Ishikawa (cell line): ENCODE measurements around the gene TMEM119.

ENCODE experiments used
- CEBPB ChIP-seq: IDR thresholded peaks from 2 replicates; pipeline ENCODE4 v1.6.1; 2012
- CREB1 ChIP-seq: IDR thresholded peaks from 2 replicates; pipeline ENCODE4 v1.6.1; 2012; ENCODE audit warnings: low read depth
- EGR1 ChIP-seq: IDR thresholded peaks from 2 replicates; pipeline ENCODE4 v1.6.1; 2012
- EP300 ChIP-seq: IDR thresholded peaks from 2 replicates; pipeline ENCODE4 v1.6.1; 2012; ENCODE audit warnings: borderline replicate concordance
- FOXM1 ChIP-seq: IDR thresholded peaks from 2 replicates; pipeline ENCODE4 v1.6.1; 2012; ENCODE audit warnings: low read depth, borderline replicate concordance
- NFIC ChIP-seq: IDR thresholded peaks from 2 replicates; pipeline ENCODE4 v1.6.1; 2012
- RAD21 ChIP-seq: IDR thresholded peaks from 2 replicates; pipeline ENCODE4 v1.6.1; 2012; ENCODE audit warnings: low read depth
- TAF1 ChIP-seq: IDR thresholded peaks from 2 replicates; pipeline ENCODE4 v1.6.1; 2012; ENCODE audit warnings: low read depth, mild to moderate bottlenecking
- TCF12 ChIP-seq: IDR thresholded peaks from 2 replicates; pipeline ENCODE4 v1.6.1; 2012; ENCODE audit warnings: low read depth
- TEAD4 ChIP-seq: IDR thresholded peaks from 2 replicates; pipeline ENCODE4 v1.6.1; 2012
- YY1 ChIP-seq: IDR thresholded peaks from 2 replicates; pipeline ENCODE4 v1.6.1; 2012; ENCODE audit warnings: low read depth
- ZBTB7A ChIP-seq: IDR thresholded peaks from 2 replicates; pipeline ENCODE4 v1.6.1; 2012; ENCODE audit warnings: low read depth
- TF ChIP-seq, protein P1 (sequence below): IDR thresholded peaks from 2 replicates; pipeline ENCODE4 v1.6.1; 2012; ENCODE audit warnings: low read depth, mild to moderate bottlenecking
- TF ChIP-seq, protein P2 (sequence below): IDR thresholded peaks from 2 replicates; pipeline ENCODE4 v1.6.1; 2012
- TF ChIP-seq, protein P3 (sequence below): IDR thresholded peaks from 2 replicates; pipeline ENCODE4 v1.6.1; 2012

Gene TMEM119

DNA sequence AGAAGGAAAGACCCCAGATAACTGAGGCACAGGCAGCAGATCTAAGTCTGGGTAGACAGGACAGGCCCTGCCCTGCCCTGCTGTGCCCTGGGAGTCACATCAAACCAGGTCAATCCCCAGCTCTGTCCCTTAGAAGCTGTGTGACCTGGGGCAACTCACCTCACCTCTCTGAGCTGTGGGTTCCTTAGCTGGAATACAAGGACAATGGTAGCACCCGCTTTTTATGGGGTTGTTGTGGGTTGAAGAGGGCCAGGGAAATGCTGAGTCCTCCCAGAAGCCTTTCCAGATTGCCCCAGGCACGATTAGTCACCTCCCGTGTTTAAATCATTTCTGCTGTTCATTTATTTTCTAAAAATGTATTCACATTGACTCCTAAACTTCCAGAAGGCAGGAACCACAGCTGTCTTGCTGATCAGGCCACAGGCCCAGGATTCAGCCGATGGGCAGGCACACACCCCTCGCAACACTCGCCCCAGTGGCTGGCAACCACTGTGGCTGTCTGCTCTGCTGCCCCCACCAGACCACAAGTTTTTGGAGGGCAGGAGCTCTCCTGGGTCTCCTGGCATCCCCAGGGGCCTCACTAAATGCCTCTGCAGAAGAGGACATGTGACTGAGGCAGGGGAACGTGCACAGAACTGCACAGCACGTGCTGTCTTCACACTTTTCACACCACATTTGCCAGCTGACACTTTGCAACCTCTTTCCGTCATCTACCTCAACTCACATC, 32.8 kb upstream of the TMEM119 start:
- TF ChIP-seq NFIC: no peak

DNA sequence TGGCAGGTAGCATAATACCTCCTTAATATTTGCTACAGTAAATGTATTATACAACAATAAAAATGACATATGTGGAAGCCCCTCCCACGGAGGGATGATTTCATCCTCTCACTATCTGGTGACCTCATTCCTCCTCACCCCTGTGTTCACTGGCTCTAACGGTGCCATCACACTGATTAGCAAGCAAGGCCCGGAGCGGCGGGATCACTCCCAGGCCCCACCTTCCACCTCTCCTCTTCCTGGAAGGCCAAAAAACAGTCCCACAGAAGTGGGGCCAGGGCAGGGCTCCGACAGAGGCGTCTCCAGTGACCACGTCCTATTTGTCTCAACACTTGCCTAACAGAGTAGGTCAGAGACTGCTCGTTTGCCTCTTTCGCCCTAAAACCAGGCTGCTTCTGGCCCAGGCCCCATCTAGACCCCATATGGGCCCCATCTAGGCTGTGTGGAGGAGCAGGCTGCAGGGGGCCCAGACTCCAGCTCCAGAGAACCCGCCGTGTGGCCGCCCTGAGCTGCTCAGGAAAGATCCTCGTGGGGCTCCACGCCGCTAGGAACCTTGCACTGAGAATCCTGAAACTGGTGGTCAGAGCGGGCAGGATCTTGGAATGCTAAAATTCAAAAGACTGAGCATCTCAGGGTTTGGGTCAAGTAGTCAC, 32.1 kb upstream of the TMEM119 start:
- TF ChIP-seq, protein P1, sequence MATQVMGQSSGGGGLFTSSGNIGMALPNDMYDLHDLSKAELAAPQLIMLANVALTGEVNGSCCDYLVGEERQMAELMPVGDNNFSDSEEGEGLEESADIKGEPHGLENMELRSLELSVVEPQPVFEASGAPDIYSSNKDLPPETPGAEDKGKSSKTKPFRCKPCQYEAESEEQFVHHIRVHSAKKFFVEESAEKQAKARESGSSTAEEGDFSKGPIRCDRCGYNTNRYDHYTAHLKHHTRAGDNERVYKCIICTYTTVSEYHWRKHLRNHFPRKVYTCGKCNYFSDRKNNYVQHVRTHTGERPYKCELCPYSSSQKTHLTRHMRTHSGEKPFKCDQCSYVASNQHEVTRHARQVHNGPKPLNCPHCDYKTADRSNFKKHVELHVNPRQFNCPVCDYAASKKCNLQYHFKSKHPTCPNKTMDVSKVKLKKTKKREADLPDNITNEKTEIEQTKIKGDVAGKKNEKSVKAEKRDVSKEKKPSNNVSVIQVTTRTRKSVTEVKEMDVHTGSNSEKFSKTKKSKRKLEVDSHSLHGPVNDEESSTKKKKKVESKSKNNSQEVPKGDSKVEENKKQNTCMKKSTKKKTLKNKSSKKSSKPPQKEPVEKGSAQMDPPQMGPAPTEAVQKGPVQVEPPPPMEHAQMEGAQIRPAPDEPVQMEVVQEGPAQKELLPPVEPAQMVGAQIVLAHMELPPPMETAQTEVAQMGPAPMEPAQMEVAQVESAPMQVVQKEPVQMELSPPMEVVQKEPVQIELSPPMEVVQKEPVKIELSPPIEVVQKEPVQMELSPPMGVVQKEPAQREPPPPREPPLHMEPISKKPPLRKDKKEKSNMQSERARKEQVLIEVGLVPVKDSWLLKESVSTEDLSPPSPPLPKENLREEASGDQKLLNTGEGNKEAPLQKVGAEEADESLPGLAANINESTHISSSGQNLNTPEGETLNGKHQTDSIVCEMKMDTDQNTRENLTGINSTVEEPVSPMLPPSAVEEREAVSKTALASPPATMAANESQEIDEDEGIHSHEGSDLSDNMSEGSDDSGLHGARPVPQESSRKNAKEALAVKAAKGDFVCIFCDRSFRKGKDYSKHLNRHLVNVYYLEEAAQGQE: no peak
- no peak for TF ChIP-seq CREB1
- no peak for TF ChIP-seq CEBPB
- TF ChIP-seq, protein P2, sequence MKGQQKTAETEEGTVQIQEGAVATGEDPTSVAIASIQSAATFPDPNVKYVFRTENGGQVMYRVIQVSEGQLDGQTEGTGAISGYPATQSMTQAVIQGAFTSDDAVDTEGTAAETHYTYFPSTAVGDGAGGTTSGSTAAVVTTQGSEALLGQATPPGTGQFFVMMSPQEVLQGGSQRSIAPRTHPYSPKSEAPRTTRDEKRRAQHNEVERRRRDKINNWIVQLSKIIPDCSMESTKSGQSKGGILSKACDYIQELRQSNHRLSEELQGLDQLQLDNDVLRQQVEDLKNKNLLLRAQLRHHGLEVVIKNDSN: no peak
- TF ChIP-seq TAF1: no peak
- TF ChIP-seq EP300: no peak
- TF ChIP-seq YY1: no peak
- TF ChIP-seq, protein P3, sequence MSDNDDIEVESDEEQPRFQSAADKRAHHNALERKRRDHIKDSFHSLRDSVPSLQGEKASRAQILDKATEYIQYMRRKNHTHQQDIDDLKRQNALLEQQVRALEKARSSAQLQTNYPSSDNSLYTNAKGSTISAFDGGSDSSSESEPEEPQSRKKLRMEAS: no peak
- TF ChIP-seq EGR1: no peak
- TF ChIP-seq FOXM1: no peak
- no peak for TF ChIP-seq ZBTB7A
- TF ChIP-seq RAD21: no peak
- TF ChIP-seq TEAD4: no peak
- TF ChIP-seq TCF12: no peak
- no peak for TF ChIP-seq NFIC

DNA sequence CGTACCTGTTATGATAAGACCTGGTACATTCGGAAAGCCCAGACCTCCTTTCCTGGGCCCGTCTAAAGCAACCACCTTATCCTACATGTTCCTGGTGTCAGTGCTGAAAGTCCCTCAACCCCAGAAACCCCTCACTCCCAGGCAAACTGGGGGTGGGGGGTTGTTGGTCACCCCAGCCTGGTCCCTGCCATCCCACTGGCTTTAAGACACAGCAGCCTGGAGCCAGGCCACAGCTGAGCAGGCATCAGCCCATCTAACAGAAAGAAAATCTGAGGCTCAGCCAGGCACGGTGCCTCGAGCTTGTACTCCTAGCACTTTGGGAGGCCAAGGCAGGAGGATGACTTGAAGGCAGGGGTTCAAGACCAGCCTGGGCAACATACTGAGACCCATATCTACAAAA, 31.3 kb upstream of the TMEM119 start:
- TF ChIP-seq FOXM1 (no peak), TCF12 (no peak), RAD21 (no peak), TAF1 (no peak), YY1 (no peak), EGR1 (no peak), TEAD4 (no peak), CREB1 (no peak), EP300 (no peak), NFIC (no peak), ZBTB7A (no peak), CEBPB (no peak)
- TF ChIP-seq, protein P2: no peak
- TF ChIP-seq, protein P1: no peak
- TF ChIP-seq, protein P3: no peak

DNA sequence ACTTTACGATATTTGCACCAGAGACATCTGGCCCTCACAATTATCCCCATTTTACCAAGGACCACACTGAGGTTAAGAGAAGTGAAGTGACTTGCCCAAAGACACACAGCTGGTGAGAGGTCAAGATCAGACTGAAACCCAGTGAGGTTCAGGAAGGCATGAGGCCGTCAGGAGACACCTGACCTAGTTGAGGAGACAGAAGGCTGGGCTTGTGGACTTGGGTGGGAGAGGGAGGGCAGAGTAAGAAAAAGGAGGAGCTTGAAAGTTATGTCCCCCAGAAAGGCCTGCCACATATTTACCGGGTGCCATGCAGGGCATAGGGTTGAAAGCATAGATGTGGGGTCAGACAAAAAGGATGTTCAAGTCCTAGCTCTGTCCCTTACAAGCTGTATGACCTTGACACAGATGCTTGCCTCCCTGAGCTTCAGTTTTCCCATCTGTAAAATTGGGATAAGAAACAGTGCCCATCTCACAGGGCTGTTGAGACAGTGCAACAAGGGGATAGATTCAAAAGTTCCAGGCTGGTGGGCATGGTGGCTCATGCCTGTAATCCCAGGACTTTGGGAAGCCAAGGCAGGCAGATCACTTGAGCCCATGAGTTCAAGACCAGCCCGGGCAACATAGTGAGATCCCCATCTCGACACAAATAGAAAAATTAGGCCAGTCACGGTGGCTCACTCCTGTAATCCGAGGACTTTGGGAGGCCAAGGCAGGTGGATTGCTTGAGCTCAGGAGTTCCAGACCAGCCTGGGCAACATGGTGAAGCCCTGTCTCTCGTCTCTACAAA, 29.4 kb upstream of the TMEM119 start:
- TF ChIP-seq EGR1 (no peak), TCF12 (no peak), RAD21 (no peak), CREB1 (no peak), ZBTB7A (no peak), EP300 (no peak)
- TF ChIP-seq, protein P2: no peak

DNA sequence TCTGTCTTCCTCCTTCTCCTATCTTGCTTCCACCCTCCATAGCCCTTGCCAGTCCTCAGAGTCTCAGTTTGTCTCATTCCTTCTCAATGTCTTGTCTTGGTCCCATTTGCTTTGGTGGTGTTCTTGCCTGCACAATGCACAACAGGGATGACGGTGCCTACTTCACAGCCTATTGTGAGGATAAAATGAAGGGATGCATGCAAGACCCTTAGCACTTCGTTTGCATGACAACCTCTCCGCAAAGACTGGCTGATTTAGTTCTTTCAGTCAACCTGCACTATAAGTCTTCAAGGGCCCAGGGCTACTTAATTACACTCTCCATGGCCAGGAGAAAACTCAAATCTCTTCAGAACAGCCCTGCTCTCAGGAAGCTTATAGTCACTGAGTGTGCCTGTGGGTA, 27.3 kb upstream of the TMEM119 start:
- TF ChIP-seq TEAD4: no peak
- no peak for TF ChIP-seq EP300
- no peak for TF ChIP-seq FOXM1
- TF ChIP-seq, protein P1: no peak
